HG03571 (cell line): ENCODE data around the gene DPEP1.

ENCODE experiments used
- ATAC-seq: cut with Tn5 transposase; IDR thresholded peaks from one replicate; pipeline ENCODE4 v1.9.1; 2021; ENCODE audit not compliant: unreplicated experiment

The DPEP1 gene

DNA sequence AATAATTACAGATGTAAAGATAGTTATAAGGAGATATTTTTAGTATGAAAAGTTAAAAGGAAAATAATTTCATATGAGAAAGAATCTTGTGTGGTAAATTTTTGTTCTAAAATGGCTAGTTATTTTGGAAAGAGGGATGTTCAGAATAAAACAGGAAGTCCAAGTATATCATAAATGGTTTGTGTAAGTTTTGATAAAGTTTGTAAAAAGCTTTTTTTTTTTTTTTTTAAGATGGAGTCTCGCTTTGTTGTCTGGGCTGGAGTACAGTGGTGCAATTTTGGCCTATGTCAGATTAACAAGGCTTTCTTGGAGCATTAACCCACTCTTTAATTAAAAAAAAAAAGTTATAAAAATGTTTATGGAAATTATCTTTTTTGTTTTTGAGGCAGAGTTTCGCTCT, 64.8 kb downstream of the DPEP1 start:
- ATAC-seq, result no peak

DNA sequence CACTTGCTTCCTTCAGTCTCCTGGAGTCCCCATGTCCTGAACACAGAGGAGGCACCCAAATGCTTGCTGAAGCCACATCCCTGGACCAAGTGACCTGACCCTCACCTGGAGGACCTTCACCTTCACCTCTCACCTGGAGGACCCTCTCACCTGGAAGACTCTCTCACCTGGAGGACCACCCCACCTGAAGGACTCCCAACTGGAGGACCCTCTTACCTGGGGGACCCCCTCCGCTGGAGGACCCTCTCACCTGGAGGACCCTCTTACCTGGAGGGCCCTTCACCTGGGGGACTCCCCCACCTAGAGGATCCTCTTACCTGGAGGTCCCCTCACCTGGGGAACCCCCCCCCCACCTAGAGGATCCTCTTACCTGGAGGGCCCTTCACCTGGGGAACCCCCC, 72.5 kb downstream of the DPEP1 start:
- no peak for ATAC-seq

GRCh38 chr16:89686520-89687091, 73.2 kb downstream of the DPEP1 start, which contains the start of gene CDK10:
Gene CDK10 (plus strand): TSS chr16:89686689. CDS start chr16:89686711, 22 bp downstream.
- peak; percentile 69 for ATAC-seq

DNA sequence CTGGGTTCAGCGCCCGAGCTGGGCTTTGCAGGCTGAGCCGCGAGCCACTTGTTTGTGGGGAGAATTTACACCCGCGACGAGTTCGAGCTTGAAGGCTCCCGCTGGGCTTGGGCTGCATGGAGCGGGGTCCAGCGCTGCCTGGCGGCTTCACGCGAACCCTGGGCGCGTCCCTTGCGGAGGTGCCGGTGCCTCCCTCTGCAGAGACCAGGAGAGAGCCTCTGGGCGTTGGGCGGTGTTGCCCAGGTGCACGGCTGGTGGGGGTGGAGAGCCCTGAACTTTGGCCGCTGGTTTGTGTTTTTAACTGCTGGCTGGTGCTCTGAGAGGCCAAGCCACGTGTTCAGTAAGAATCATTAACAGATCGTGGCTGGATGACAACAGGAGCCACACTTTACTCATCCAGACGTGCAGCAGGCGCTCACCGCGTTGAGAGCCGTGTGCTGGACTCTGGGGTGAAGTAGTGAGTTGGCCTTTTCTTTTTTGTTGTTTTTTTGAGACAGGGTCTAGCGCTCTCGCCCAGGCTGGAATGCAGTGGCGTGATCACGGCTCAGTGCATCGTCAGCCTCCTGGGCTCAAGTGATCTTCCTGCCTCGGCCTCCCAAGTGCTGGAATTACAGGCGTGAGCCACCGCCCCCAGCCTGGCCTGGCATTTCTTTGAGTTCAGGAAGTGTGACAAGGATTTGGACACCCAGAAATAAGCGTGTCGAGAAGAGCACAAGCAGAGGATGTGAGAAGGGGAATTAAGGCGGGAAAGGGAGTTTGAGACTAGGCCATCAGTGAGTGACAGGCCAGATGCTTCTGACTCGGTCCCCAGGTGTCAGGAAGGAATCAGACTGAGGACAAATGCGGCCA, 73.9 kb downstream of the DPEP1 start:
- ATAC-seq, result peak; percentile 39
